AG09319 (cell line): ENCODE measurements around the gene ATP9A.
"Not testable (repeated sequence)": the region's sequence is repeated elsewhere in the genome, so short reads cannot be mapped to it uniquely, and the experiment has no call there.

Experiments used
- DNase-seq: peaks from one replicate; pipeline ENCODE4 v3.0.0-alpha.2; 2010; ENCODE audit warnings: low read depth; ENCODE audit errors: extremely low read depth
- TF ChIP-seq, protein P1 (sequence below): IDR thresholded peaks from 2 replicates; pipeline ENCODE4 v1.5.1; 2011; ENCODE audit warnings: low read depth, mild to moderate bottlenecking, inconsistent platforms, low read length, moderate library complexity

The ATP9A gene

GRCh38 chr20:51571460-51571794, 196.8 kb downstream of the ATP9A start:
- DNase-seq = no peak

DNA sequence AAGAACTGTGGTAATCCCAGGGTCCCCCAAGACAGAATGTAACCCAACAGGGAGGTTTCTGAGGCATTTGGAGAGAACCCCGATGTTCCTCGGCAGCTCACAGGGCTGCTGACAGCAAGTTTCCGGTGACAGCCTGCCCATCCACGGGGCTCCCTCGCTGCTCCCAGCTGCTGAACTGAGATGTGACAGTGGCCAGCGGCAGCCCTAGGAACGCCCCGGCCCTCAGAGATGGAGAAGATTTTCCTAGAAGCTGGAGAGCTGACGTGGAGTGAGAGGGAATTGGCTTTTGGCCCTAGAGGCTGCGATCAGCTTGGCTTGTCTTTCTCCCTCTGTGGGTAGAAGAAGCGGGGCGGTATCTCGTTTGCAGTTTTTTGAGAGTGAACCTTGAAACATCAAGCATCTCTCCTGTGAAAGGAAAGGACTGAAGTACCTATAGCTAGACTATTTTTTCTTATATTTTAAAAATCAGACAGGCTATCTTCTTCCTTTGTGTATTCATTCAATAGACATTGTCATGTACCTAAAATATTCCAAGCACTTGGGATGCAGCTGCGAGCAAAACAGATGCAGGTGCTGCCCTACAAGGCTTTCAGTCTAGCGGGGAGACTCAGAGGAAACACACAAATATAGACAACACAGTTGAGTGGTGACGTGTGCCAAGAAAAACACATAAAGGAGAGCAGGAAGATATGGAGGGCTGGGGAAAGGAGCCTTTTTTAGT, 197.3 kb downstream of the ATP9A start:
- no peak for DNase-seq
- TF ChIP-seq, protein P1, sequence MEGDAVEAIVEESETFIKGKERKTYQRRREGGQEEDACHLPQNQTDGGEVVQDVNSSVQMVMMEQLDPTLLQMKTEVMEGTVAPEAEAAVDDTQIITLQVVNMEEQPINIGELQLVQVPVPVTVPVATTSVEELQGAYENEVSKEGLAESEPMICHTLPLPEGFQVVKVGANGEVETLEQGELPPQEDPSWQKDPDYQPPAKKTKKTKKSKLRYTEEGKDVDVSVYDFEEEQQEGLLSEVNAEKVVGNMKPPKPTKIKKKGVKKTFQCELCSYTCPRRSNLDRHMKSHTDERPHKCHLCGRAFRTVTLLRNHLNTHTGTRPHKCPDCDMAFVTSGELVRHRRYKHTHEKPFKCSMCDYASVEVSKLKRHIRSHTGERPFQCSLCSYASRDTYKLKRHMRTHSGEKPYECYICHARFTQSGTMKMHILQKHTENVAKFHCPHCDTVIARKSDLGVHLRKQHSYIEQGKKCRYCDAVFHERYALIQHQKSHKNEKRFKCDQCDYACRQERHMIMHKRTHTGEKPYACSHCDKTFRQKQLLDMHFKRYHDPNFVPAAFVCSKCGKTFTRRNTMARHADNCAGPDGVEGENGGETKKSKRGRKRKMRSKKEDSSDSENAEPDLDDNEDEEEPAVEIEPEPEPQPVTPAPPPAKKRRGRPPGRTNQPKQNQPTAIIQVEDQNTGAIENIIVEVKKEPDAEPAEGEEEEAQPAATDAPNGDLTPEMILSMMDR = no peak

More at GRCh38 chr20:51571460-51571794, 196.8 kb downstream of the ATP9A start:
- TF ChIP-seq, protein P1 = no peak

DNA sequence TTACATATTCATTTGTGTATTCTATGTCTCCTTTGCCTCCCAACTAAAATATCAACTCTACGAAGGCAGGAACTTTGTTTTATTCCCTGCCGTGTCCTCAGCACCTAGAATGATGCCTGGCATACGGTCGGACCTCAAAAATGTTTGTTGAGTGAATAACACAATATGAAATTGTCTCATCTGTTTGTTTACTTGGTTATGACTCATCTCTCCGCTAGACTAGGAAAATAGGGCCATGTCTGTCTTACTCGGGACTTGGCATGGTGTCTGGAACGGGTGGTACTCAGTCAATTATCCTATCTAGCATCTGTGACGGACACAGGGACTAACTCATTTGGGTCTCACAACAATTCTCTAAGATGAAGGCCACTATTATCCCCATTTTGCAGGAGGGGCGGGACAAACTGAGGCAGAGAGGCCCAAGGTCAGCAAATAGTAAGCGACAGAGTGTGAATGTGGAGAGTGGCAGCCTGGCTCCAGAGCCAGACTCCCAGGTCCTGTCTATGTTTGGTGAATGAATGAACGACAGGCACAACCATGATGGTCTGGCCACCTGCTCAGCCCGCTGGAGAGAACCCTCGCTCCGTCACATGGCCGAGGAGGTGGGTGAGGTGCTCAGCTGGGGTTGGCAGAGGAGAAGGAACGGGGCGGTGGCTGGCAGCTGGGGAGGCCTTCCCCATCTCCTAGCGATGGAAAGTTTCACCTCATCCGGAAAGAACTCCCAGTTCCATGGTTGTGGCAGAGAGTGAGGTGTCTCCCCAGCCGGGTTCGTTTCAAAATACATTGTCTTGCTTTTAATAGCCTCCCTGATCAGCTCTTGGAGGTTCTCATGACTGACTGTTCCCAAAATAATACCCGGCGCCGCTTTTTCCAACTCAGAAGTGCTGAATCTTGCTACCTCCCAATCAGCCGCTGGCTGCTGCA, 198.1 kb downstream of the ATP9A start:
- DNase-seq = no peak
- TF ChIP-seq, protein P1 = no peak

DNA sequence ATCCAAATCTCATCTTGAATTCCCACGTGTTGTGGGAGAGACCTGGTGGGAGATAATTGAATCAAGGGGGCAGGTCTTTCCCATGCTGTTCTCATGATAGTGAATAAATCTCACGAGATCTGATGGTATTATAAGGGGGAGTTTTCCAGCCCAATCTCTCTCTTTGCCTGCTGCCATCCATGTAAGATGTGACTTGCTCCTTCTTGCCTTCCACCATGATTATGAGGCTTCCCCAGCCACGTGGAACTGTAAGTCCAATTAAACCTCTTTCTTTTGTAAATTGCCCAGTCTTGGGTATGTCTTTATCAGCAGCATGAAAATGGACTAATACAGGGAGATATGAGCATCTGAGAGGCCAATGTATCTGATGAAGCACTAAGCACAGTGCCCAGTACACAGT, 199.7 kb downstream of the ATP9A start:
- not testable (repeated sequence) for DNase-seq

DNA sequence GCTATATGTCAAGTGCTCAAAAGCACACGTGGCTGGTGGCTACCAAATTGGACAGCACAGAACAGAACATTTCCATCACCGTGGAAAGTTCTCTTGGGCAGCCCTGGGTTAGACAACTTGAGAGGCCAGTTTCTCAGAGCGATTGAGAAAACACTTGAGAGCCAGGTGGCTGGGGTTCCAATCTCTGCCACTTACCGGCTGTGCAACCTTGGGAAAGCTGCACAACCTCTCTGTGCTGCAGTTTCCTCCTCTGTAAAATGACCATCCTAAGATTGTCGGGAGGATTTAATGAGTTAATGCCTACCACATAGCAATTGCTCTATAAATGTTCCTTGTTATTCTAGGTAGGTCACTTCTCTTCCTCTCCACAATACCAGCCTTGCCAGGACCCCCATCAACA, 200.6 kb downstream of the ATP9A start:
- TF ChIP-seq, protein P1 = no peak
- no peak for DNase-seq

- DNase-seq = no peak
- TF ChIP-seq, protein P1 = no peak
These were observed 201.6 kb downstream of the ATP9A start for GRCh38 chr20:51566594-51566993.

- TF ChIP-seq, protein P1 = no peak
- DNase-seq = no peak
These were observed 202.7 kb downstream of the ATP9A start for GRCh38 chr20:51565298-51566144.
